ENCODE data around the gene SH3TC2.

The SH3TC2 gene

DNA sequence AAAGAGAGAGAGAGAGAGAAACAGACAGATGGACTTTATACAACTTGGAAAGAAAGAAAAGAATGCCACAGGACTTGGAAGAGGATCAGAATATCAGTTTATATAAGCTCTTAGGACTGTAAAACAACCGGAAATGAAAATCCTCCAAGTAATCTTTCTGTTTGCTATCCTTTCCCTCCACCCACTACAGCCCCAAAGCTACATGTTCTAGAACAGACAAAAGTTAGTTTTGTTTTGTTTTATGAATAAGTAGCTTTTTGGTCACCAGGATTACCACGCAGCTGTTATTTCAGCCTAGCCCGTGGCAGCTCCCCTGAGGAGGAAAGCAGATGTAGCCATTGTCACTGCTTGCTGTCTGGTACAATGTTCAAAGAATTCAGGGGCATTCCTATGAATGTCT lies 66.6 kb downstream of the SH3TC2 start:
- no peak for DNase-seq

DNA sequence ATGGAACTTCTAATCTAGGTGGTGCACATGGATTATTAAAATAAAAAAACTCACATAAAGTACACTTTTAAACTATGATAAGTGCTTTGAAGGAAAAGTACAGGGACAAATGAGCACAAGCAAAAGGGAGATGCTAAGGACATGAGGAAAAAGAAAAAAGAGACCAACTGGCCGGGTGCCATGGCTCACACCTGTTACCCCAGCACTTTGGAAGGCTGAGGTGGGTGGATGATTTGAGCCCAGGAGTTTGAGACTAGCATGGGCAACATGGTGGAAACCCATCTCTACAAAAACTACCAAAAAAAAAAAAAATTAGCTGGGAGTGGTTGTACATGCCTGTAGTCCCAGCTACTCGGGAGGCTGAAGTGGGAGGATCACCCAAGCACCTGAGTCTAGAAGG lies 67.1 kb downstream of the SH3TC2 start:
- DNase-seq: no peak

DNA sequence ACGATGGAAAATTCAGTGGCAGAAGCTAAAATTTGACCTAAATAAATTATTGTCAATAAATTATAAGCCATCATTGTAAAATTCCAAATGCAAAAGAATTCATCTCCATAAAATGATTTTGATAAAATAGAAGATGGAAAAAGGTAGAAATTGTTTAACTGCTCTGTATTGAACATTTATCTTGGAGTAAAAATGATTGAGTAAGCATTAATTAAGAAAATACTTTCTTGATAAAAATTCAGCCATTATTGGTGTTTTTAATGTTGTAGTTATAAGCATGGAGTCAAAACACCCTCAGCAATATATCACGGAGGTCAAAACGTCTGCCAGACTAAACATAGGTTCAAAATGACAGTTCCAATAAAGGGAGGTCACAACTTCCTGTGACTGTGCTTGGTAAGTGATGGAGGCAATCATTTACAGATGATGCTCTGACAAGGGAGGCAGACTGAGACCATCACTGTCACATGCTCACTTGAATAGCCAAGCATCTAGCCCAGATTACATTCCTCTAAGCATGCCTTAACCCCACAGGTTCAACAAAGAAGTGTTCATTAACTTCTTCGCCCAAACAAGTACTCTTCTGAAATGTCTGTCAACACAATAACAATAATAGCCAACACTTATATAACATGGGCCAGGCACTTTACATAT lies 69.5 kb downstream of the SH3TC2 start:
- no peak for DNase-seq

DNA sequence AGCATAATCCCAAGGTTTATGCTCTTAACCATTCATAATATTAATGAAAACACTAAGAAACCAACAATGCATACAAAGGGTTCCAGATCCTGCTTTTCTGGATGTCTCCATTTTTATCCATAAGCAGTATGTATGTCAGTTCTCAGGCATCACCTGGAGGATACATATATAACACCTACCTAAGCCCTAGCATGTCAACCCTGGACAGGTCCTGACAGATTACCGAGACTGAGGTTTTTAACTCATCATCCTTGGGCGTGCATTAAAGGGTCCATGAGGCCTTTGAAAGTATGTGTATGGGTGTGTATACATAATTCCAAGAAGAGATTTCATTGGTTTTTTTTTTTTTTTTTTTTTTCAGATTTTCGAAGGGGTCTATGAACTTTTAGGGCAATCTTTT lies 70.6 kb downstream of the SH3TC2 start:
- DNase-seq: no peak

DNA sequence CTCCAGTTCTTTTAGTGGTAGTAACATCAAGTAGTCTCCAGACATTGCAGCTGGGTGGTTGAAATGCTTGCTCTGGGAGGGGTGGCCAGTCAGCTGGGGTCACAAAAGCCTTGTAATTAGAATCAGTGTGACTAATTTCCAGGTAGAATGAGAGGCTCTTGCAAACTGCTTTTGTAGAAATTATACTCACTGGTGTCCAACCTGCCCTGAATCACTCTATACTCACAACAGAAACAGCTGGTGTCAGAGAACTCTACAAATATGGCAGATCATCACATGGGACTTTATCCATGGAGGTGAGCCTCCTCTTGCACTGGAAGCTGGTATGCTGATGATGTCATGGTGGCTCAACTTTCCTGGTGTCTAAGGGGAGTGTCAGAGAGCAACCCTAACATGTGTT lies 71.3 kb downstream of the SH3TC2 start:
- no peak for DNase-seq

DNA sequence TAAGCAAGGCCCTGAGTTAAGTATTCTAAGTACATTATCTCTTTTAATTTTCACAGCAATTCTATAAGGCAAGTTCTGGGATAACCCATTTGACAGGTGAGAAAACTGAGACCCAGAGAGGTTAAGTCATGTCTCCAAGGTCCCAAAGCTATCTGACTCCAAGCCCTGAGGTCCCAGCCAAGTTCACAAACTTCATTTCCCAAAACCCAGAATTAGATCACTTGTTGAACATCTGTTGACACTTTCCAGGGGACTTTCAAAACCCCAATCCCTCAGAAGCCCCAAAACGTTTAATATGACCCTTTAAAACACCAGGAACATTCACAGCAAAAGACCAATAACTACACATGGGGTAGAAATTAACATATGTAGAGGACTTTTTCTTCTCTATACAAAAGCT lies 72.0 kb downstream of the SH3TC2 start:
- DNase-seq: no peak

DNA sequence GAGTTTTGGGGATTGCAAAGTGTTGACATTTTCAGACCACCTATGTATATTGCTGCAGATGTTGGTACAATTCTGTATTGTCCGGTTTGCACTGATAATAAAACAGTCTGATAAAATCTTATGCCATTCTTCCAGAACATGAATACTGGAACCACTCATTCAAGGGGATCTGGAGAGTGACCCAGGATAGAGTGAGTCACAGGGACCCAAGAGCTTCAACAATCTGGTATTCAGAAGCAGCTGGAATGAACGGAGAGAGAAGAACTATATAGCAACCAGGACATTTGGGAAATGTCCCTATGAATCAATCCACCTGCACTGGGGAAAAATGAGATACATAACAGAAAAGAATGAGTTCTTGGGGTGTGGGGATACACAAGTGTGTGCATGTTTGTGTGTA lies 73.3 kb downstream of the SH3TC2 start:
- no peak for DNase-seq

DNA sequence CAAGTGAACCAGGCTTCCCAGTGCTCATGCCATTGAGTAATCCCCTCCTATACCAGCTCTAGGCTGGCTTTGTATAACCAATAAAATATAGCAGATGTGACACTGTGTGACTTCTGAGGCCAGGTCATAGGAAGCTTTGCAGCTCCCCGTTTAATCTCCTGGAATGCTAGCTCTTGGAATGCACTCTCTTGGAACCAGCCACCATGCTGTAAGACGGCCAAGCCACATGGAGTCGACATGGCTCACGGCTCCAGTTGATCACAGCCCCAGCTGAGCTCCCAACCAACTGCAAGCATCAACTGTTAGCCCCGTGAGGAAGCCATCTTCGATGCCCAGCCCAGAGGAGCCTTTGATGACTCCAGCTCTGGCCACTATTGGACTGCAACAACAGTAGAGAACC lies 74.5 kb downstream of the SH3TC2 start:
- DNase-seq: no peak

DNA sequence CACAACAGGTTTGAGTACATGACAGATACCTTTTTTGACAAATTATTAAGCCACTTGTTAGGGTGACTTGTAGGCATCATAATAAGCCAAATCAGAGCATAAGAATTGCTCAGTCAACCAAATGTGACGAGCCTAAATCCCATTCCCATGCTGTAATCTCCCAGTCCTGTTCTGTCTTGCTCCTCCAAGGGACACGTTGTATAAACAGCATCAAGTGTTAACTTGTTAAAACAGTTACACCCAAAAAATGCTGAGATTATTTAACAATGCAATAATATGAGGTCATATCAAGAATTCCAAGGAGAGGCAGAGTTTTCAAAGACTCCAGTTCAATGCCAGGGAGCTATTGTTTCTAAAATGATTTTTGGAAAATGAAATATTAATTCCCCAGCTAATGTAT lies 76.2 kb downstream of the SH3TC2 start:
- DNase-seq: no peak

DNA sequence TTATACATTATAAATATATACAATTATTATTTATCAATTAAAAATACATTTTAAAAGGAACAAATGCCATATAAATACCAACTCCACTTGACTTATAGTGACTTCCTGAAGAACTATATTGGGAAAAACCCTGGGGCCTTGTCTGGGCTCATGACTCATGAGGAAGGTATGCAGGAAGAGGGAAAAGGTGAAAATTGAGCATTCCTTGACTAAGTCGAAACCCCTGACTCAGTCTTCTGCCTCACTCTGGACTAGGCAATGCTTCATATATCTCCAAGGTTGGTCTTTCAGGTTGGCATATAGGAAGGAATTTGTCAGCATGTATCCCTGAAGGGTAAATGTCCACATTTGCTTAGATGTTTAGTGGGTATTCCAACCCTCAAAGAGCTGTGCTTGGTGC lies 78.5 kb downstream of the SH3TC2 start:
- no peak for DNase-seq

DNA sequence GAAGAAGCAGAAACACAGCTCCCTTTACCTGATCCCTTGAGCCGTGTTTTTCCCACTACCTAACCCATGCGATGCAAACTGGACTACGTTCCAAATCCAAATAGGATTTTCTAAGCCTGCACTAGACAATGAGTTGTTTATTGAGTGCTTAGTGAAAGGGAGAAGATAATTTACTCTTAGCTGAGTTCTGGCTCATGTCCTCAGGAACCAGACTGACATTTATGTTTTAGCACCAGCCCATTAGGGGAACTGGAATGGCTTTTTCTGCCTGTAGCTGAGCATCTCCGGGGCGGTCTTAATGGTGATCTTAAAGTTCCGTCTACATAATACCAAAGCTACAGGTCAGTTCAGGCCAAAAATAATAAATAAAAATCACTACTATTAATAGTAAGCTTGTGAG lies 81.5 kb downstream of the SH3TC2 start:
- DNase-seq: no peak

DNA sequence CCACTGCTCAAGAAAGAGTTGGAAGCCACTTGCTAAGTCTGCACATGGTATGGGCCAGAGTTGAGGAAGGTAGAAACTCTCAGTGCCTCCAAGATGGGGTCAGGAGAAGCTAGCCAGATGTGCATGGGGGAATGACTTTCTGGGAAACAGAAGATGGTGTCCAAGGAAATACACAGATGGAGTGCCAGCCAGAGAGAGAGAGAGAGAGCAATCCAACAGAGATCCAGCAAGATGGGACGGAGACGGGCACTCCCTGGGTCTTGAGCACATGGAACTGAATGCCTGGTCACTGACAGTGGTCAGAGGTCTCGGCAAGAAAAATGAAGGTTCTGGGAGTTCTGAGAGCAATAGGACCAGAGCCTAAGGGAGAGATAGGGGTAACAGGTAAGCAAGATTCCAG lies 82.1 kb downstream of the SH3TC2 start:
- DNase-seq: no peak

DNA sequence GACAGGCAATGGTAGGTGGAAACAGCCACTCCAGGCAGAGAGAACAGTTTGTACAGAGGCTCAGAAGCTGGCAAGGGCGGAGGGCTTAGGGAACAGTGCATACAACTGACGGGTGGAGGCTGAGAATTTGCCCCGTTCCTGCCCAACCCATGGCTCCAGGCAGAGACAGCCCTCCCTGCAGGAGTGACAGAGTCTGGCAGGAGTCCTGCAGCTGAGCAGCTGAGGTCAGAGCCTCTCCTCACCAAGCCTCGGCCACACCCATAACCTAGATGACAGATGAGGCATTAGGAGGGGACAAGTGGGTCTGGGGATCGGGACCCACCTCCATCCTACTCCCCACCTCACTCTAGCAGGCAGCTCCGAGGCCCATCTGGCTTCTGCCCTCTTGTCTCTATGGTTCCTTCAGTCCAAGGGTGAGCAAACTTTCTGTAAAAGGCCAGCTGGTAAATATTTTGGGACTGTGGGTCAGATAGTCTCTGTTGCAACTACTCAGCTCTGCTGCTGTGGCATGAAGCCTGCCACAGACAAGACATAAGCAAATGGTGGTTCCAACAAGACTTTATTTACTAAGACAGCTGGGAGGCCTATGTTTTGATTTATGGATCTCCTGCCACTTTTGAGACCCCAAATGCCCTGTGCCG lies 83.7 kb downstream of the SH3TC2 start:
- DNase-seq: no peak

DNA sequence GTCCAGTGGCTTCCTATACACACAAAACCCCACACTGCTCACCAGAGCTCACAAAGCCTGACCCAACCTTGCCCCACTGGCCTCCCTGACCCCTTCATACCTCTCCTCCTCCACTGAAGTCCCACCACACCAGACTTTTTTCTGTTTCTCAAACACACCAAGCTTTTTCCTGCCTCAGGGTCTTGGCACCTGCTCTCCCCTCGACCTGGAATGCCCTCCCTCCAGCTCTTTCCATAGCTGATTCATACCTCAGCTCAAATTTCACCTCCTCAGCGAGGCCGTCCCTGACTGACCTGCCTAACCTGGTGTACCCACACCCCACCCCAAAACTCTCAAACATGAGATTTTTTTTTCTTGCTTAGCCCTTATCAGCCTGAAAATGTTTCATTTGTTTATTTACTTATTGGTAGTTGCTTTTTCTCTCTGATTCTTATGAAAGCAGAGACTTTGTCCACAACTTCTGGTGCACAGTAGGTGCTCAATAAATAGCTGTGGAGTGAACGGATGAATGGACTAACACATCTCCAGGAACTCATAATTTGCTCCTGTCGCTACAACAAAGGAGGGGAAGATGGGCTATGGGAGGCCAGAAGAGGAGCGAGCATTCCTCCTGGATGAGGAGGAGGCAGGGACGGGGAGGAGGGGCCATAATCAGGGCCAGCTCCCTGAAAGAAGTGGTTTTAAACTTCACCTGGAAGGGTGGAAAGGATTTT lies 84.3 kb downstream of the SH3TC2 start:
- no peak for DNase-seq

DNA sequence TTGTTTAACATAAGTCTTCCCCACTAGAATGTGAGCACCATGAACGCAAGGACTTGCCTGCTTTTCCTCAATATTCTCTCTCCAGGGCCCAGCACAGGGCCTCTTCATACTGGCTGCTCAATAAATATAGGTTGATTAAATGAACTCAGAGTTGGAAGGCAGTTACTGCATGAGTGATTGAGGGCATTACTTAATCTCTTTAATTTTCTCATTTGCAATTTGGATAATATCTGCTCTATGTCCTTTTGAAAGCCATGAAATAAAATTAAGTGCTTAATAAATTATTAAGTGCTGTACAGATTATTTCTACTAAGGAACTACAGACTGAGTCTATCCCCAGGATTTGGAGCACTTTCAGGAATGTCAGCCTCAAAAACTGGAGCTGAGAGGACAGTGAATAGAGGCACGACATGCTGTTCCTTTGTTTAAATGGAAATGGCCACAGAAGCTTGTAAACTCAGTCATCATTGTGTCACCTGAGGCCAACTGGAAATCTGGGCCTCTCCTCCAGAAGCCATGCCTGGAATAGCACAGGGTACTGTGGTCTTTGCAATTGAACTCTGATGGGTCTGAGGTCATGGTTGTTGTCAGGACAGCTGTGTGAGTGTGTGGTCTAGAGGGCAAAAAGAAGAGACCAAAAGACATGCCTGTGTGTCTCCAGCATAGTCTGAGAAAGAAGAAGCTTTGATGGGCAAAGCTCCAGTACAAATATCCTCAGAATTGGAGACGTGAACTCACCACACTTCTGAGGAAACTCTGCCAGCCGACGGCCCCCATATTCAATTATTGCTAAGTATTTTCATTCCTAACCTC lies 86.1 kb downstream of the SH3TC2 start:
- no peak for DNase-seq

DNA sequence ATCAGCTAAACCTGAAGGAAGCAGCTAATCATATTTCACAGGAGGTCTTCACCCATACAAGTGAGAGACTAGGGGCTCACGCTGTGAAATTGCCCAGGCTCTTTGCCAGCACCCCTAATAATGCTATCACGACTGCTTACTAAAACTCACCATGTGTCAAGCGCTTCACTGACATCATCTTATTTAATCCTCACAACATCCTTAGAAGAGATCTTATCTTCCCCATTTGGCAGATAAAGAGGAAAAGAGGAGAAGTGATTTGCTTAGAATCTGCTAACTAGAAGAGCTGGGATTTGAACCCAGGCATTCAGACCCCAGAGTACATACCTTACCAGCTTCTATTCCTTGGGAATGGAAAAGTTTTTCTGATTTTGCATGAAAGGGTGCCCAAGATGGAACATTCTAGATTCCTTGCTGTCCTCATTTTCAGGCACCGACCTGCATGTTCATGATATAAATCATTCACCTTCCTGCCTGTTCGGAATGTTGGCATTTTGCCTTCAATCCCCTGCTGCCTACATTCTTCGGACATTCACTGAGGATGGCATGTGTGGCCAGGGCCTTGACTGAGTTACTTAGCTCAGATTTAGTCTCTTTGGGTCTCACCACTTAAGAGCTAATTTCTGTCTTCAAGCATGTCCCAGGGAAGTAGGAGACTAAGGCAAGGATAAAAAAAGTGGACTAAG lies 88.1 kb downstream of the SH3TC2 start:
- DNase-seq: no peak

DNA sequence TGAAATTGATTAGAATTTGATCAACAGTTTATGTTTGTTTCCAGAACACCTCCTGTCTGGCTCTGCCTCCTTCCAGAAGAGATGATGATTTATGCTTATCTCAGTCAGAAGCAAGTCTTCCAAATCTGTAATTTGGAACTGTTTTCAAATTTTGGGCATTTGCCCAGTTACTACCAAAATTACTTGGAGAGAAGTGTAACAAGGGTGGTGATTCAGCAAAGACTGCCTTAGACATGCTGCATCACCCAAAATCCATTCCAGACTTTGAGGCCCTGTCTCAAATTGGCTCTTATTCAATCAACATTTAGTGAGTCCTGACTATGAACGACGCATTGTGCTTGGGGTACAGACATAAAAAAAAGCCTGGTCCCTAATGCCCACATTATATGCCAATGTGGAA lies 89.4 kb downstream of the SH3TC2 start:
- no peak for DNase-seq

DNA sequence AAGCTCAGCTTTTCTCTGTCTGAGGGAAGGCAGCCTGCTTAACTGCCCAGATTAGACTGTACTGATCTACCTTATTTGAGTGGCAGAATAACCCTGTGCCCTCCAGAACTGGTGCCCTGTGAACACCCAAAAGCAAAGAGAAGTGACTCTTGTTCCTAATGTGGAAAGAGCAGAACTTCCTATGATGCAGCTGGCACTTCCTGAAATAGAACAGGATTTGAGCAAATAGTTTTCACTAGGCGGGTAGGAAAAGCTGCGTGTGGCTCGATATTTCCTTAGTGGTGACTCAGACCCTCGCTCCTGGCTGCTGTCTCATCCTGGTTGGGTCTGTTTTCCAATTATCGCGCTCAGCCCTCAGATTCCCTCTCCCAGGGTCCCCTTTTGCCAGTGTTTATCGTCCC lies 89.9 kb downstream of the SH3TC2 start:
- no peak for DNase-seq

DNA sequence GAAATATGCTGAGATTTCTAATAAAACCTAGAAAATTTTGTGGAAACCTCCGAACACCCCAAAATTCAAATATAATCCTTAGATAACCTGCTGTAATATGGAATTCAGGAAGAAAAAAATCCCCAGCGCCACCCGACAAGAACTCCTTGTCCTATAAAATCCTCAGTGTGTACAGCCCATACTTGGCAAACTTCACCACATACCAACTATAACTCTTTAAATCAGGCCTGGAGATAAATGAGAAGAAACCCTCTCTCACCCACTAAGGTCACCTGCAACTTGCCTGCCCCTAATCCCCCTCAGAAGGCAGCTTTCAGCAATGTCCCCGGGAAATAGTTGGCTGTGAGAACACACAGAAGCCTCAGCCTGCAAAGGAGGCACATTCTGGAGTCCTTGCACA lies 90.5 kb downstream of the SH3TC2 start:
- DNase-seq: no peak

DNA sequence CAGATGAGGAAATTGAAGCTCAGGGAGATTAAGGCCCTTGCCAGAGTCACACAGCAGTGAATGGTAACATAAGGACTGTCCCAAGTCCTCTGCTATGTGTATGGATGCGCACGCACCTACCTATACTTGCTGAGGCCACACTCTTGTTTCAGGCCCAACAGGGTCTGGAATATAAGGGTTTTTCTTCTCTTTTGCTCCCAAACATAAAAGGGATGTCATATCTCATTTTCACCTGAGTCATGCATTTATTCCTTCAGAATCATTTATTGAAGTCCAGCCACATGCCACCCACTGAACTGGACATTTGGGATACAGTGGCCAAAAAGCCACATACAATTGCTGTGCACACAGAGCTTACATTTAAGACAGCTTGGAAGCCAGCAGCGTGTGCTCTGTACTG lies 92.0 kb downstream of the SH3TC2 start:
- no peak for DNase-seq

DNA sequence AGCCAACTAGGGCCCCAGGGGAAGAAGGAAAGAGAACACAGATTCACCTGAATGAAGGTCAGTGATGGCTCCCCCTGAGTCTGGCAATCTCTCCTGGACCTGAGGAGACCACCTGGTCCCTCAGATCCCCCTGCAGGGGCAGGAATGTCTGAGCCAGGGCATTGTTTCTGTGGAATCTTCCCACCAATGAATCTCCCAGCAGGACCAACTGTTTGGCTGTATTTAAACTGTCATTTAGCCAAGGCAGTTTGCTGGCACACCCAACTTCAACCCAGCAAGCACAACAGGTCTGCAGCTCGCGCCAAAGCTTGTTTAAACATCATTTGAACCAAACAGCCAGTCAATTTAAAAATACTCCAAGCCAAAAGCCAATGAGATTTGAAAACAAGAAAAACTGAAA lies 92.6 kb downstream of the SH3TC2 start:
- DNase-seq: no peak

DNA sequence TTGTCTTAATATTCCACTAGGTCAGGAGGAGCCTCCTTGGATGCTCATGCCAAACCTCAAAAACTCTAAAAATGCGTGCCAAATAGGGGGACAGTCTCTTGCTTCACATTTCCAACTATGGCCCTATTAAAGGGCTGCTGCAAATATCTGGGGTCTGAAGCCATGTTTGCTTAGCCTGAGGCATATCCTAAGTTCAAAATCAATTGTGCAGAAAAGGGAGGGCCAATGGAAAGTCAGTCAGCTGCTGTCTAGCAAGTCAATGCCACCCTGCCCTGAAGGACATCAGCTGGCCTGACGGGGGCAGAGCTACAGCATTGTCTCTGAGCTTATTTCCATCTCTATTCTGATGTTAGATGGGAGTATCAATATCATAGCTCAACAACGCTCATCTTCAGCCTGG lies 93.6 kb downstream of the SH3TC2 start:
- no peak for DNase-seq

DNA sequence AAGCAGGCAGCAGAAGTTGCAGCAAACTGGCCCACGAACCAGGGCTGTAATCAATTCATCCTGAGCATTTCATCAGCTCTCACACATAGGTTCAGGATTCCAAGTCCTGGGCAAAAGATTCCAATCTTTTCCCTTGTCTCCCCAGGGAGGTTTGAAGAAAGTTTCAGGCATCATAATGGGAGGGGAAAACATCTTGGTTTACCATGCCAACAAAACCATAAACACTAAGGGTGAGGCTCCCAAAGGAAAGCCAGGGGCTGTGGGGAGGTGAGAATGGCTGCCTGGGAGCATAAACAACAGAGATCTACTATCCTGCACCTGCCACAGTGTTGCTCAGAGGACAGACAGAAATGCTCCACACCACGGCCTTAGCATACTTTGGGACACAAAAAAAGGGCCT lies 94.6 kb downstream of the SH3TC2 start:
- DNase-seq: no peak

All from activated CD4-positive, alpha-beta T cell treated with anti-CD3 and anti-CD28 coated beads for 1 hour (primary cell).